GM12878 (cell line): ENCODE data around the gene IL13RA2. TPM values are rescaled to one million over a fixed set of nuclear protein-coding genes. Genes with fewer than 3 reads are reported as not detected.

Source experiments
- ATAC-seq: fragments of 200-7000 bp; cut with Tn5 transposase; 3 replicates; pipeline ENCODE4 v1.9.1; 2020; ENCODE audit warnings: mild to moderate bottlenecking, moderate library complexity
- BruUV-seq: library from RNA; stranded (reverse); fragments of 400-500 nt; replicated peaks from 2 replicates; lab custom pipeline; 2021; lab: Mats Ljungman, UMichigan
- CTCF ChIA-PET: fragments of 300-600 bp; sonication (Branson Sonifier 250); formaldehyde crosslinking; extraction: SDS; loops from one replicate; lab custom pipeline; 2021; ENCODE audit warnings: inconsistent platforms; lab: Yijun Ruan, JAX
- POLR2A ChIA-PET: fragments of 350-600 bp; formaldehyde crosslinking; extraction: SDS; loops from one replicate; lab custom pipeline; 2021; ENCODE audit warnings: inconsistent platforms; lab: Charles Lee
- RAD21 ChIA-PET: fragments of 300-600 bp; sonication (Branson Sonifier 250); formaldehyde crosslinking; loops from one replicate; lab custom pipeline; 2023; ENCODE audit warnings: antibody characterized with exemption; ENCODE audit not compliant: unreplicated experiment; lab: Charles Lee
- SMC1A ChIA-PET: fragments of 300-600 bp; sonication (Branson Sonifier 250); formaldehyde crosslinking; loops from one replicate; lab custom pipeline; 2023; ENCODE audit not compliant: unreplicated experiment, uncharacterized antibody; lab: Charles Lee
- DNase-seq: peaks from one replicate; pipeline ENCODE4 v3.0.0-alpha.2; 2011; ENCODE audit warnings: low read depth, low spot score
- FAIRE-seq: peaks from 3 replicates; lab custom pipeline; 2011; peaks lifted over from hg19 to GRCh38; lab: Jason Lieb, UNC
- H2AFZ ChIP-seq: 2 replicates; pipeline ENCODE4 v1.6.0; 2011; ENCODE audit warnings: low read depth, low read length, control low read depth; ENCODE audit not compliant: control insufficient read depth
- H3K27ac ChIP-seq: 2 replicates; pipeline ENCODE4 v1.5.1; 2011; ENCODE audit warnings: control low read depth; ENCODE audit not compliant: control insufficient read depth, insufficient read depth
- H3K27me3 ChIP-seq, 2 experiments: replicated peaks in 1 of 2; 2 replicates each; pipeline versions ENCODE4 v1.6.0 to v1.6.1; 2011; ENCODE audit warnings: low read length in 1 of 2; ENCODE audit not compliant: control insufficient read depth in 2 of 2, insufficient read depth in 2 of 2
- H3K36me3 ChIP-seq, 2 experiments: 2 replicates each; pipeline ENCODE4 v1.5.1; 2011; ENCODE audit warnings: low read length in 1 of 2; ENCODE audit not compliant: control insufficient read depth in 2 of 2, insufficient read depth in 2 of 2
- H3K4me1 ChIP-seq: 2 replicates; pipeline ENCODE4 v1.6.1; 2011; ENCODE audit warnings: mild to moderate bottlenecking, low read length, moderate library complexity, mixed read lengths; ENCODE audit not compliant: control insufficient read depth, insufficient read depth
- H3K4me2 ChIP-seq: 2 replicates; pipeline ENCODE4 v1.6.0; 2011; ENCODE audit warnings: control low read depth; ENCODE audit not compliant: control insufficient read depth, insufficient read depth
- H3K4me3 ChIP-seq: fragments of 200-600 bp; sonication (generic); 2 replicates; pipeline ENCODE4 v1.5.1; 2016
- H3K79me2 ChIP-seq: 2 replicates; pipeline ENCODE4 v1.6.0; 2011; ENCODE audit warnings: low read length; ENCODE audit not compliant: control insufficient read depth, insufficient read depth
- H3K9ac ChIP-seq: 2 replicates; pipeline ENCODE4 v1.8.0; 2011; ENCODE audit warnings: low read length, control low read depth, mixed read lengths; ENCODE audit not compliant: control insufficient read depth, insufficient read depth
- H3K9me3 ChIP-seq: replicated peaks from 3 replicates; pipeline ENCODE4 v1.5.1; 2011; ENCODE audit warnings: mild to moderate bottlenecking, low read length; ENCODE audit not compliant: control insufficient read depth, insufficient read depth
- H4K20me1 ChIP-seq: 2 replicates; pipeline ENCODE4 v1.6.0; 2011; ENCODE audit not compliant: control insufficient read depth, insufficient read depth
- BRCA1 ChIP-seq: IDR thresholded peaks from 2 replicates; pipeline ENCODE4 v1.6.1; 2011; ENCODE audit warnings: low read depth, low read length, improper control_type of control experiment
- CREB1 ChIP-seq: IDR thresholded peaks from 2 replicates; pipeline ENCODE4 v1.6.1; 2012; ENCODE audit warnings: low read depth, mild to moderate bottlenecking, inconsistent platforms
- CREM ChIP-seq: IDR thresholded peaks from 2 replicates; pipeline ENCODE4 v1.6.1; 2014; ENCODE audit warnings: antibody characterized with exemption, low read depth
- EED ChIP-seq: sonication (generic); IDR thresholded peaks from 2 replicates; pipeline ENCODE4 v1.6.1; 2016; ENCODE audit warnings: antibody characterized with exemption, low read depth
- HCFC1 ChIP-seq: fragments of 150-350 bp; IDR thresholded peaks from 2 replicates; pipeline ENCODE4 v1.6.1; 2014; ENCODE audit warnings: low read length
- JUND ChIP-seq: IDR thresholded peaks from 2 replicates; pipeline ENCODE4 v1.6.1; 2012; ENCODE audit warnings: low read depth, mild to moderate bottlenecking, low read length, improper control_type of control experiment, moderate library complexity
- YBX1 ChIP-seq: fragments of 450-650 bp; IDR thresholded peaks from 2 replicates; pipeline ENCODE4 v1.6.1; 2016; ENCODE audit warnings: antibody characterized with exemption
- YY1 ChIP-seq: IDR thresholded peaks from 2 replicates; pipeline ENCODE4 v1.6.1; 2011; ENCODE audit warnings: low read depth, mild to moderate bottlenecking, low read length
- WGBS: methylation state at CpG from one replicate; pipeline ENCODE4 v1.1.6; 2016; ENCODE audit warnings: low lambda C conversion rate; ENCODE audit not compliant: insufficient replicate concordance, insufficient coverage; ENCODE audit errors: missing lambda C conversion rate; 5-methylcytosine and 5-hydroxymethylcytosine counted together
- in situ Hi-C: fragments of 300-500 bp; cut with MboI; formaldehyde crosslinking; loops from 9 replicates; pipeline ENCODE4 v1.14.3; 2018; ENCODE audit warnings: mixed read lengths
- intact Hi-C: fragments of 100-400 bp; cut with micrococcal nuclease; formaldehyde crosslinking; loops from one replicate; pipeline ENCODE4 v1.14.2; 2022; ENCODE audit not compliant: unreplicated experiment
- polyA plus RNA-seq, 11 experiments: library from polyadenylated mRNA; depleted of rRNA in 4 of 11; unstranded in 6 of 11; stranded (reverse) in 5 of 11; fragments of >200 nt; fragmentation: Nextera tagmentation in 4 of 11; fragmentation: Illumina TruSeq in 1 of 11; extraction: Ambion mirVana in 4 of 11; extraction: Trizol in 1 of 11; gene quantifications; 1 replicate in 1 of 11; 2 replicates in 10 of 11; pipeline versions ENCODE4 v1.2.1 to v1.2.3, GENCODE V29; 2011 to 2016; ENCODE audit warnings: inconsistent platforms in 2 of 11, missing spikeins in 2 of 11, low read depth in 1 of 11
- total RNA-seq, 4 experiments: library from RNA; depleted of rRNA in 3 of 4; stranded (reverse); fragments of >200 nt in 3 of 4; fragmentation: Illumina TruSeq in 1 of 4; extraction: Trizol in 1 of 4; gene quantifications; 2 replicates each; pipeline versions ENCODE4 v1.2.1 to v1.2.3, GENCODE V29; 2013 to 2021
- TF ChIP-seq, protein P1 (sequence below): fragments of 450-650 bp; IDR thresholded peaks from 2 replicates; pipeline ENCODE4 v1.6.1; 2016; ENCODE audit warnings: mild to moderate bottlenecking
- TF ChIP-seq, protein P2 (sequence below): fragments of 150-350 bp; IDR thresholded peaks from 2 replicates; pipeline ENCODE4 v1.6.1; 2016; ENCODE audit warnings: low read depth, low read length
- TF ChIP-seq, protein P3 (sequence below): IDR thresholded peaks from 2 replicates; pipeline ENCODE4 v1.6.1; 2011; ENCODE audit warnings: mild to moderate bottlenecking, low read depth, low read length, moderate library complexity; ENCODE audit not compliant: insufficient replicate concordance
- TF ChIP-seq, protein P4 (sequence below): fragments of 450-650 bp; IDR thresholded peaks from 2 replicates; pipeline ENCODE4 v1.6.1; 2017; ENCODE audit warnings: mild to moderate bottlenecking, moderate library complexity
- TF ChIP-seq, protein P5 (sequence below): IDR thresholded peaks from 2 replicates; pipeline ENCODE4 v1.6.1; 2012; ENCODE audit warnings: low read depth, low read length, improper control_type of control experiment
- TF ChIP-seq, protein P6 (sequence below): fragments of 450-650 bp; IDR thresholded peaks from 2 replicates; pipeline ENCODE4 v1.6.1; 2014; ENCODE audit warnings: mild to moderate bottlenecking

Gene IL13RA2
- total and polyA plus RNA-seq, 10 of the 15 experiments (the other 5 are each of a cell fraction or from before 2014, with no cell fraction given), result 0.08 TPM; not detected in 9

DNA sequence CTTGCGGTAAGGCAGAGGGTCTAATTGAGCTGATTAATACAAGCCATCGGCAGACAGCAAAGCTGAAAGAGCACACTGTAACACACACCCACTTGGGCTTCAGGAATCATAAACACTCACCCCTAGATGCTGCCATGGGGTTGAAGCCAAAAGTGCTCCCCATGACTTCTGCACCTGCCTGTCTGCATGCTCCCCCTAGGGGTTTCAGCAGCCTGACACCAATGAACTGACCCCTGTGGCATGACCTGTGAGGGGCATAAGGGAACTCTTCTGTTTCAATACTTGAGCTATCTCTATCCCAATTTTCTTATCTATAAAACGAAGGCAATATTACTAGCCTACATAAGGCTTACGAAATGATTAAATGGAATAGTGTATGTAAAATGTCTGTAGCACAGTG, 23.0 kb upstream of the IL13RA2 start:
- FAIRE-seq, result no peak

More for the DNA sequence above, 23.0 kb upstream of the IL13RA2 start:
- Histone ChIP-seq H4K20me1 (no peaks in the 10 kb centered on the region), H3K27me3 (no peaks in the 10 kb centered on the region), H2AFZ (no peak overlapping the region), H3K79me2 (no peaks in the 10 kb centered on the region), H3K9me3 (no peaks in the 10 kb centered on the region), H3K4me1 (no peaks in the 10 kb centered on the region), H3K27ac (no peak overlapping the region), H3K36me3 (no peaks in the 10 kb centered on the region), H3K9ac (no peak overlapping the region)
- DNase-seq (no peak), ATAC-seq (no peak)
- in situ Hi-C loops, result no loop called here
- RAD21 ChIA-PET, result no interaction called here
- POLR2A ChIA-PET, result no interaction called here
- CTCF ChIA-PET, result interaction anchor here (2.1 kb wide), 1 partner anchor 23 kb away, joined by 10 read pairs; the partner anchor contains the start of gene IL13RA2
- BruUV-seq, result no TSS peak
- SMC1A ChIA-PET, result no interaction called here
- TF ChIP-seq BRCA1 (no peak), EED (no peak), JUND (no peak), CREB1 (no peak), HCFC1 (no peak), YBX1 (no peak), CREM (no peak), YY1 (no peak)
- TF ChIP-seq, protein P1, sequence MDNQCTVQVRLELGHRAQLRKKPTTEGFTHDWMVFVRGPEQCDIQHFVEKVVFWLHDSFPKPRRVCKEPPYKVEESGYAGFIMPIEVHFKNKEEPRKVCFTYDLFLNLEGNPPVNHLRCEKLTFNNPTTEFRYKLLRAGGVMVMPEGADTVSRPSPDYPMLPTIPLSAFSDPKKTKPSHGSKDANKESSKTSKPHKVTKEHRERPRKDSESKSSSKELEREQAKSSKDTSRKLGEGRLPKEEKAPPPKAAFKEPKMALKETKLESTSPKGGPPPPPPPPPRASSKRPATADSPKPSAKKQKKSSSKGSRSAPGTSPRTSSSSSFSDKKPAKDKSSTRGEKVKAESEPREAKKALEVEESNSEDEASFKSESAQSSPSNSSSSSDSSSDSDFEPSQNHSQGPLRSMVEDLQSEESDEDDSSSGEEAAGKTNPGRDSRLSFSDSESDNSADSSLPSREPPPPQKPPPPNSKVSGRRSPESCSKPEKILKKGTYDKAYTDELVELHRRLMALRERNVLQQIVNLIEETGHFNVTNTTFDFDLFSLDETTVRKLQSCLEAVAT, result no peak
- TF ChIP-seq, protein P2, sequence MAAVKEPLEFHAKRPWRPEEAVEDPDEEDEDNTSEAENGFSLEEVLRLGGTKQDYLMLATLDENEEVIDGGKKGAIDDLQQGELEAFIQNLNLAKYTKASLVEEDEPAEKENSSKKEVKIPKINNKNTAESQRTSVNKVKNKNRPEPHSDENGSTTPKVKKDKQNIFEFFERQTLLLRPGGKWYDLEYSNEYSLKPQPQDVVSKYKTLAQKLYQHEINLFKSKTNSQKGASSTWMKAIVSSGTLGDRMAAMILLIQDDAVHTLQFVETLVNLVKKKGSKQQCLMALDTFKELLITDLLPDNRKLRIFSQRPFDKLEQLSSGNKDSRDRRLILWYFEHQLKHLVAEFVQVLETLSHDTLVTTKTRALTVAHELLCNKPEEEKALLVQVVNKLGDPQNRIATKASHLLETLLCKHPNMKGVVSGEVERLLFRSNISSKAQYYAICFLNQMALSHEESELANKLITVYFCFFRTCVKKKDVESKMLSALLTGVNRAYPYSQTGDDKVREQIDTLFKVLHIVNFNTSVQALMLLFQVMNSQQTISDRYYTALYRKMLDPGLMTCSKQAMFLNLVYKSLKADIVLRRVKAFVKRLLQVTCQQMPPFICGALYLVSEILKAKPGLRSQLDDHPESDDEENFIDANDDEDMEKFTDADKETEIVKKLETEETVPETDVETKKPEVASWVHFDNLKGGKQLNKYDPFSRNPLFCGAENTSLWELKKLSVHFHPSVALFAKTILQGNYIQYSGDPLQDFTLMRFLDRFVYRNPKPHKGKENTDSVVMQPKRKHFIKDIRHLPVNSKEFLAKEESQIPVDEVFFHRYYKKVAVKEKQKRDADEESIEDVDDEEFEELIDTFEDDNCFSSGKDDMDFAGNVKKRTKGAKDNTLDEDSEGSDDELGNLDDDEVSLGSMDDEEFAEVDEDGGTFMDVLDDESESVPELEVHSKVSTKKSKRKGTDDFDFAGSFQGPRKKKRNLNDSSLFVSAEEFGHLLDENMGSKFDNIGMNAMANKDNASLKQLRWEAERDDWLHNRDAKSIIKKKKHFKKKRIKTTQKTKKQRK, result no peak
- TF ChIP-seq, protein P3, sequence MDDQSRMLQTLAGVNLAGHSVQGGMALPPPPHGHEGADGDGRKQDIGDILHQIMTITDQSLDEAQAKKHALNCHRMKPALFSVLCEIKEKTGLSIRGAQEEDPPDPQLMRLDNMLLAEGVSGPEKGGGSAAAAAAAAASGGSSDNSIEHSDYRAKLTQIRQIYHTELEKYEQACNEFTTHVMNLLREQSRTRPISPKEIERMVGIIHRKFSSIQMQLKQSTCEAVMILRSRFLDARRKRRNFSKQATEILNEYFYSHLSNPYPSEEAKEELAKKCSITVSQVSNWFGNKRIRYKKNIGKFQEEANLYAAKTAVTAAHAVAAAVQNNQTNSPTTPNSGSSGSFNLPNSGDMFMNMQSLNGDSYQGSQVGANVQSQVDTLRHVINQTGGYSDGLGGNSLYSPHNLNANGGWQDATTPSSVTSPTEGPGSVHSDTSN, result no peak
- TF ChIP-seq, protein P4, sequence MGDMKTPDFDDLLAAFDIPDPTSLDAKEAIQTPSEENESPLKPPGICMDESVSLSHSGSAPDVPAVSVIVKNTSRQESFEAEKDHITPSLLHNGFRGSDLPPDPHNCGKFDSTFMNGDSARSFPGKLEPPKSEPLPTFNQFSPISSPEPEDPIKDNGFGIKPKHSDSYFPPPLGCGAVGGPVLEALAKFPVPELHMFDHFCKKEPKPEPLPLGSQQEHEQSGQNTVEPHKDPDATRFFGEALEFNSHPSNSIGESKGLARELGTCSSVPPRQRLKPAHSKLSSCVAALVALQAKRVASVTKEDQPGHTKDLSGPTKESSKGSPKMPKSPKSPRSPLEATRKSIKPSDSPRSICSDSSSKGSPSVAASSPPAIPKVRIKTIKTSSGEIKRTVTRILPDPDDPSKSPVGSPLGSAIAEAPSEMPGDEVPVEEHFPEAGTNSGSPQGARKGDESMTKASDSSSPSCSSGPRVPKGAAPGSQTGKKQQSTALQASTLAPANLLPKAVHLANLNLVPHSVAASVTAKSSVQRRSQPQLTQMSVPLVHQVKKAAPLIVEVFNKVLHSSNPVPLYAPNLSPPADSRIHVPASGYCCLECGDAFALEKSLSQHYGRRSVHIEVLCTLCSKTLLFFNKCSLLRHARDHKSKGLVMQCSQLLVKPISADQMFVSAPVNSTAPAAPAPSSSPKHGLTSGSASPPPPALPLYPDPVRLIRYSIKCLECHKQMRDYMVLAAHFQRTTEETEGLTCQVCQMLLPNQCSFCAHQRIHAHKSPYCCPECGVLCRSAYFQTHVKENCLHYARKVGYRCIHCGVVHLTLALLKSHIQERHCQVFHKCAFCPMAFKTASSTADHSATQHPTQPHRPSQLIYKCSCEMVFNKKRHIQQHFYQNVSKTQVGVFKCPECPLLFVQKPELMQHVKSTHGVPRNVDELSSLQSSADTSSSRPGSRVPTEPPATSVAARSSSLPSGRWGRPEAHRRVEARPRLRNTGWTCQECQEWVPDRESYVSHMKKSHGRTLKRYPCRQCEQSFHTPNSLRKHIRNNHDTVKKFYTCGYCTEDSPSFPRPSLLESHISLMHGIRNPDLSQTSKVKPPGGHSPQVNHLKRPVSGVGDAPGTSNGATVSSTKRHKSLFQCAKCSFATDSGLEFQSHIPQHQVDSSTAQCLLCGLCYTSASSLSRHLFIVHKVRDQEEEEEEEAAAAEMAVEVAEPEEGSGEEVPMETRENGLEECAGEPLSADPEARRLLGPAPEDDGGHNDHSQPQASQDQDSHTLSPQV, result no peak
- TF ChIP-seq, protein P5, sequence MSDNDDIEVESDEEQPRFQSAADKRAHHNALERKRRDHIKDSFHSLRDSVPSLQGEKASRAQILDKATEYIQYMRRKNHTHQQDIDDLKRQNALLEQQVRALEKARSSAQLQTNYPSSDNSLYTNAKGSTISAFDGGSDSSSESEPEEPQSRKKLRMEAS, result no peak
- TF ChIP-seq, protein P6, sequence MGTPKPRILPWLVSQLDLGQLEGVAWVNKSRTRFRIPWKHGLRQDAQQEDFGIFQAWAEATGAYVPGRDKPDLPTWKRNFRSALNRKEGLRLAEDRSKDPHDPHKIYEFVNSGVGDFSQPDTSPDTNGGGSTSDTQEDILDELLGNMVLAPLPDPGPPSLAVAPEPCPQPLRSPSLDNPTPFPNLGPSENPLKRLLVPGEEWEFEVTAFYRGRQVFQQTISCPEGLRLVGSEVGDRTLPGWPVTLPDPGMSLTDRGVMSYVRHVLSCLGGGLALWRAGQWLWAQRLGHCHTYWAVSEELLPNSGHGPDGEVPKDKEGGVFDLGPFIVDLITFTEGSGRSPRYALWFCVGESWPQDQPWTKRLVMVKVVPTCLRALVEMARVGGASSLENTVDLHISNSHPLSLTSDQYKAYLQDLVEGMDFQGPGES, result no peak
- TF ChIP-seq, all 136 proteins: peak for 0
- intact Hi-C loops, result no loop called here
- Histone ChIP-seq H3K4me3 (no peak overlapping the region), H3K4me2 (no peak overlapping the region)
- WGBS, result 45% methylated on average over 4 of the region's 4 CpGs
